ENCODE data around the gene RBFOX2. TPM values are rescaled to one million over a fixed set of nuclear protein-coding genes. Genes with fewer than 3 reads are reported as not detected.

The RBFOX2 gene
- total and polyA plus RNA-seq, 2 donors (not counting 1 experiment from before 2014, with no cell fraction given), result 173 to 190 TPM

DNA sequence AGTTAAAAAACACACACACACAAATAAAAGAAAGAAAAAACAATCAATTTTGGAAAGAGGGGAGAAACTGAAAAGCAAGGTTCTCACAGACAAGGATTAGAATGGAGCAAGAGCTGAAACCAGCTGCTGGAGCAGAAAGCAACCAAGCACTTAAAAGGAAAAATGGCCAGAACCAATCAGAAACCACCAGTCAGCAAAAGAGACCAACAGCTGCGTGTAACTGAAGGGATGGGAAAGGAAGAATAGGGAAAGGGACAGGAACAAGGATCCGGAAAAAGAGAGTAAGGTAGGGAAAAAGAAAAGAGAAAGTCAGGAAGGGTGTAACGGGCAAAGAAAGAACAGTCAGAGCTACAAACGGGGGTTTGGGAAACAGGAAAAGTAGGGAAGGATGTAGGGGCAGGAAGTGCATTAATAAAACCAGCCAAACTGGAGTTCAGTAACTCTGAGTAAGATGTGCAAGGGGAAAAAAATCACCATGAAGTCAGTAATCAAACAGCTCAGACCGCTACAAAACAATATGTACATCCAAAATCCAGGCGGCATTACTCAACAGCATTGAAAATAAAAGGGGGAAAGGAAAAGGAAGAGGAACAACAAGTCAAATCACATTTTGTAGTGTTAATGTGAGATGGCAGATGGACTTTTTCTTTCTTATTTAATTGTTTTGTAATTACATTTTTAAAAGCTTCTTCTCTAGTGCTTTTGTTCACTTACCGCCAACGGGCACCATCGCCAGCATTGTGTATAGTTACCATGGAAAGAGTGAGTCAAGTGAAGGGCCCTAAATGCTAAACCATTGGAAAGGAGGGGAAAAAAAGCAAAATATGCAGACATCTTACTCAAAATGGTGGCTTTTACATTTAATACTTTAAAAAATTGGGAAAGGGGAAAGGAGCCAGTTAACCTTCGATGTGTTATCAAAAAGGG, 261.7 kb downstream of the RBFOX2 start:
- Histone ChIP-seq H3K4me1 (ENCODE audit: control insufficient read depth, extremely low read depth, insufficient read depth, low read length) (no peaks in the 10 kb centered on the region), H3K79me2 (ENCODE audit: control insufficient read depth, insufficient read depth, low read length) (no peaks in the 10 kb centered on the region), H3K36me3 (ENCODE audit: control insufficient read depth, insufficient read depth, low read length) (peaks cover 2% of the 10 kb centered on the region), H2AFZ (ENCODE audit: low read length) (no peak overlapping the region), H3K9ac (ENCODE audit: insufficient read depth, low read length) (no peak overlapping the region), H3K9me3 (ENCODE audit: control insufficient read depth, insufficient read depth, low read depth, low read length) (no peaks in the 10 kb centered on the region), H3K27me3 (ENCODE audit: control insufficient read depth, insufficient read depth, low read length) (no peaks in the 10 kb centered on the region), H3K27ac (ENCODE audit: insufficient read depth, low read length) (peak overlapping the region; percentile 6), H4K20me1 (ENCODE audit: control insufficient read depth, extremely low read depth, insufficient read depth, low read length) (no peaks in the 10 kb centered on the region), H3K4me2 (ENCODE audit: extremely low read depth, insufficient read depth, low read length) (no peak overlapping the region), H3K4me3 (replicated peaks in 1 of 4; ENCODE audit: control extremely low read depth in 1 of 4, insufficient read depth in 1 of 4, low read depth in 3 of 4, low read length in 4 of 4) (no peak overlapping the region)
- DNase-seq (ENCODE audit: low read depth in 2 of 2), result peak; percentile 55 to 66
- TF ChIP-seq EZH2 (IDR thresholded peaks at IDR 0.05; ENCODE audit: low read length, missing control alignments), result no peak
- no peak for TF ChIP-seq CTCF (conservative IDR thresholded peaks at IDR 0.05 in 1 of 2, IDR thresholded peaks at IDR 0.05 in 1 of 2; ENCODE audit: low read depth in 1 of 2, low read length in 2 of 2)

GRCh38 chr22:35761037-35761436, 267.6 kb downstream of the RBFOX2 start:
- Histone ChIP-seq H3K4me1 (ENCODE audit: control insufficient read depth, extremely low read depth, insufficient read depth, low read length) (no peaks in the 10 kb centered on the region), H3K27ac (ENCODE audit: insufficient read depth, low read length) (no peak overlapping the region), H2AFZ (ENCODE audit: low read length) (no peak overlapping the region), H3K79me2 (ENCODE audit: control insufficient read depth, insufficient read depth, low read length) (no peaks in the 10 kb centered on the region), H4K20me1 (ENCODE audit: control insufficient read depth, extremely low read depth, insufficient read depth, low read length) (no peaks in the 10 kb centered on the region), H3K4me3 (replicated peaks in 1 of 4; ENCODE audit: control extremely low read depth in 1 of 4, insufficient read depth in 1 of 4, low read depth in 3 of 4, low read length in 4 of 4) (no peak overlapping the region), H3K9ac (ENCODE audit: insufficient read depth, low read length) (no peak overlapping the region), H3K4me2 (ENCODE audit: extremely low read depth, insufficient read depth, low read length) (no peak overlapping the region), H3K36me3 (ENCODE audit: control insufficient read depth, insufficient read depth, low read length) (peaks cover 11% of the 10 kb centered on the region), H3K9me3 (ENCODE audit: control insufficient read depth, insufficient read depth, low read depth, low read length) (no peaks in the 10 kb centered on the region), H3K27me3 (ENCODE audit: control insufficient read depth, insufficient read depth, low read length) (no peaks in the 10 kb centered on the region)
- TF ChIP-seq CTCF (conservative IDR thresholded peaks at IDR 0.05 in 1 of 2, IDR thresholded peaks at IDR 0.05 in 1 of 2; ENCODE audit: low read depth in 1 of 2, low read length in 2 of 2), result peak; percentile 30 to 38
- no peak for TF ChIP-seq EZH2 (IDR thresholded peaks at IDR 0.05; ENCODE audit: low read length, missing control alignments)
- peak in 1 of 2 donors; percentile 45 for DNase-seq (ENCODE audit: low read depth in 2 of 2)

DNA sequence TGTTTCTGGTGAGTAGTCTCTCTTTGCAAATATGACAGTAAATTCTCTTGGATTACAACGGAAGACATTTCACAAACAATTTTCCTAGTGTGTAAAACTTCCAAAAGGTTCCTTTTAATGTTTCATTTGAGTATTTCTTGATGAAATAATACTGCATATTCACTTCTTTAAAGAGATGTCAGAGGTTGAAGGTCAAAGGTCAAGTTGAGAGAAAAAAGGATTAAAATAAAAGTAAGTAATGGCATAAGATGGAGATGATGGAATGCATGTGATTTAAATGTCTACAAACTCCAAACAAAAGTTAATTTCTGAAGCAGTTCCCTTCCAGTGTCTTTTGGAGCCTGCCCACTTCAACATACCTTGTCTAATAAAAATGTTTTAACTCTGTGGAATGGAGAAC, 270.2 kb downstream of the RBFOX2 start:
- H3K27me3 ChIP-seq (ENCODE audit: control insufficient read depth, insufficient read depth, low read length), result no peaks in the 10 kb centered on the region
- DNase-seq (ENCODE audit: low read depth in 2 of 2), result no peak
- H3K4me2 ChIP-seq (ENCODE audit: extremely low read depth, insufficient read depth, low read length), result no peak overlapping the region
- H3K9me3 ChIP-seq (ENCODE audit: control insufficient read depth, insufficient read depth, low read depth, low read length), result no peaks in the 10 kb centered on the region
- peaks cover 13% of the 10 kb centered on the region for H3K36me3 ChIP-seq (ENCODE audit: control insufficient read depth, insufficient read depth, low read length)
- H2AFZ ChIP-seq (ENCODE audit: low read length), result no peak overlapping the region
- H4K20me1 ChIP-seq (ENCODE audit: control insufficient read depth, extremely low read depth, insufficient read depth, low read length), result no peaks in the 10 kb centered on the region
- H3K4me1 ChIP-seq (ENCODE audit: control insufficient read depth, extremely low read depth, insufficient read depth, low read length), result no peaks in the 10 kb centered on the region
- no peak for TF ChIP-seq CTCF (conservative IDR thresholded peaks at IDR 0.05 in 1 of 2, IDR thresholded peaks at IDR 0.05 in 1 of 2; ENCODE audit: low read depth in 1 of 2, low read length in 2 of 2)
- no peak for TF ChIP-seq EZH2 (IDR thresholded peaks at IDR 0.05; ENCODE audit: low read length, missing control alignments)
- no peak overlapping the region for H3K4me3 ChIP-seq (replicated peaks in 1 of 4; ENCODE audit: control extremely low read depth in 1 of 4, insufficient read depth in 1 of 4, low read depth in 3 of 4, low read length in 4 of 4)
- no peaks in the 10 kb centered on the region for H3K79me2 ChIP-seq (ENCODE audit: control insufficient read depth, insufficient read depth, low read length)
- no peak overlapping the region for H3K9ac ChIP-seq (ENCODE audit: insufficient read depth, low read length)
- no peak overlapping the region for H3K27ac ChIP-seq (ENCODE audit: insufficient read depth, low read length)

All from fibroblast of lung (primary cell).